ENCODE results near the gene PIWIL1.

PIWIL1 gene

GRCh38 chr12:130316251-130316650 lies 21.4 kb upstream of the PIWIL1 start:
- TF ChIP-seq CTCF (IDR thresholded peaks at IDR 0.05; ENCODE audit: control insufficient read depth, insufficient read depth, low read depth, low read length, missing control alignments), result no peak
- no peak for DNase-seq (ENCODE audit: low read depth)

GRCh38 chr12:130320536-130320935 lies 17.2 kb upstream of the PIWIL1 start:
- DNase-seq (ENCODE audit: low read depth), result no peak
- no peak overlapping the region for H3K4me3 ChIP-seq (ENCODE audit: control insufficient read depth, low read depth, low read length)
- no peak for TF ChIP-seq CTCF (IDR thresholded peaks at IDR 0.05; ENCODE audit: control insufficient read depth, insufficient read depth, low read depth, low read length, missing control alignments)

More at GRCh38 chr12:130316251-130316650, 21.4 kb upstream of the PIWIL1 start:
- no peak overlapping the region for H3K4me3 ChIP-seq (ENCODE audit: control insufficient read depth, low read depth, low read length)

- TF ChIP-seq CTCF (IDR thresholded peaks at IDR 0.05; ENCODE audit: control insufficient read depth, insufficient read depth, low read depth, low read length, missing control alignments), result no peak
- DNase-seq (ENCODE audit: low read depth), result no peak
- no peak overlapping the region for H3K4me3 ChIP-seq (ENCODE audit: control insufficient read depth, low read depth, low read length)
Observed at GRCh38 chr12:130322263-130322662, 15.4 kb upstream of the PIWIL1 start.

GRCh38 chr12:130330685-130331084 lies 7.0 kb upstream of the PIWIL1 start:
- no peak for DNase-seq (ENCODE audit: low read depth)

GRCh38 chr12:130331146-130331545 lies 6.5 kb upstream of the PIWIL1 start:
- no peak for TF ChIP-seq CTCF (IDR thresholded peaks at IDR 0.05; ENCODE audit: control insufficient read depth, insufficient read depth, low read depth, low read length, missing control alignments)
- no peak for DNase-seq (ENCODE audit: low read depth)
- no peak overlapping the region for H3K4me3 ChIP-seq (ENCODE audit: control insufficient read depth, low read depth, low read length)

More at GRCh38 chr12:130330685-130331084, 7.0 kb upstream of the PIWIL1 start:
- no peak for TF ChIP-seq CTCF (IDR thresholded peaks at IDR 0.05; ENCODE audit: control insufficient read depth, insufficient read depth, low read depth, low read length, missing control alignments)
- H3K4me3 ChIP-seq (ENCODE audit: control insufficient read depth, low read depth, low read length), result no peak overlapping the region

GRCh38 chr12:130333341-130333740 lies 4.3 kb upstream of the PIWIL1 start:
- no peak for TF ChIP-seq CTCF (IDR thresholded peaks at IDR 0.05; ENCODE audit: control insufficient read depth, insufficient read depth, low read depth, low read length, missing control alignments)
- DNase-seq (ENCODE audit: low read depth), result no peak
- no peak overlapping the region for H3K4me3 ChIP-seq (ENCODE audit: control insufficient read depth, low read depth, low read length)

- no peak overlapping the region for H3K4me3 ChIP-seq (ENCODE audit: control insufficient read depth, low read depth, low read length)
- DNase-seq (ENCODE audit: low read depth), result no peak
- no peak for TF ChIP-seq CTCF (IDR thresholded peaks at IDR 0.05; ENCODE audit: control insufficient read depth, insufficient read depth, low read depth, low read length, missing control alignments)
Observed at GRCh38 chr12:130334399-130334798, 3.3 kb upstream of the PIWIL1 start.
